DMS79 treated with DMSO at 0.1 percent for 48 hours (cell line): ENCODE data around the gene FASTK.
"Not testable (repeated sequence)": the region's sequence is repeated elsewhere in the genome, so short reads cannot be mapped to it uniquely, and the experiment has no call there.

Experiments
- DNase-seq: peaks from one replicate; lab custom pipeline; 2025; lab: John Stamatoyannopoulos, UW

The FASTK gene

DNA sequence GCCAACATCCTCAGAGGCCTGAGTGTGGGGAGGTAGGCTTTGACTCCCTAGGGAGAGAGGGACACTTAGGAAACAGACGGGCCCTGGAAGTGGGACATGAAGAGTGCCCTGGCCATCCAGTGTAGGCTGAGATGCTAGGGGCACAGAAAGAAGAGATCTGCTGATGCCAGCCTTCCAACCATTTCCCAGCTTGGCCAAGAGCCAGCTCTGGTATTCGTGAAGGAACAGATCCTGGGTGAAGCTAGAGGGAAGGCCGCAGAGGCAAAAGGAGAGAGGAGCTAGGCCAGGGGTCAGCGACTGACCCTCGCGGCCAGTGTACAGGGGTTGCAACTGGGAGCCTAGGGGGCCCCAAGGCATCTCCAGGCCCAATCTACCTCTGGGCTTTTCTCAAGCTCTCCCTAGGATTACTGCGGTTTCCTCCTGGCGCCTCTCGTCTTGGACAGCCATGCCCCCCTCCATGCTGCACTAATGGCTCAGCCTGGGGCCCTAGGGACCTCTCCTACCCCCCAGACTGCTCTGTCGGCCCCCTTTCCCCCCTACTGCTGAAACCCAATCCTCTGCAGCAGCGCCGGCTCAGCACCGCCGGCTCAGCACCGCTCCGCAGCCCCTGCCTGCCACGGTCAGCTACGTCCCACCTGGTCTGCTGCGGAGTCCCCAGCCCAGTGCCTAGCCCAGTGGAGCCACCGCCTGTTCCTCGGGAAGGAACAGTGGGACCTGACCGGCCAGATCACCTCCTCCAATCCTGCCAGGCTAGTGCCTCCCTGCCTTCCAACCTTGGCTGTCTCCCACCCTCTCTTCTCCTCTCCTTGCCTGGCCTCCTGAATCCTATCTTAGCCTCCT, 32.4 kb downstream of the FASTK start, which contains the start of gene ASIC3:
ASIC3 (plus strand) TSS at position 556 of the 840 bp plus-strand sequence. CDS start 355 bp downstream, outside the sequence.
- no peak for DNase-seq

DNA sequence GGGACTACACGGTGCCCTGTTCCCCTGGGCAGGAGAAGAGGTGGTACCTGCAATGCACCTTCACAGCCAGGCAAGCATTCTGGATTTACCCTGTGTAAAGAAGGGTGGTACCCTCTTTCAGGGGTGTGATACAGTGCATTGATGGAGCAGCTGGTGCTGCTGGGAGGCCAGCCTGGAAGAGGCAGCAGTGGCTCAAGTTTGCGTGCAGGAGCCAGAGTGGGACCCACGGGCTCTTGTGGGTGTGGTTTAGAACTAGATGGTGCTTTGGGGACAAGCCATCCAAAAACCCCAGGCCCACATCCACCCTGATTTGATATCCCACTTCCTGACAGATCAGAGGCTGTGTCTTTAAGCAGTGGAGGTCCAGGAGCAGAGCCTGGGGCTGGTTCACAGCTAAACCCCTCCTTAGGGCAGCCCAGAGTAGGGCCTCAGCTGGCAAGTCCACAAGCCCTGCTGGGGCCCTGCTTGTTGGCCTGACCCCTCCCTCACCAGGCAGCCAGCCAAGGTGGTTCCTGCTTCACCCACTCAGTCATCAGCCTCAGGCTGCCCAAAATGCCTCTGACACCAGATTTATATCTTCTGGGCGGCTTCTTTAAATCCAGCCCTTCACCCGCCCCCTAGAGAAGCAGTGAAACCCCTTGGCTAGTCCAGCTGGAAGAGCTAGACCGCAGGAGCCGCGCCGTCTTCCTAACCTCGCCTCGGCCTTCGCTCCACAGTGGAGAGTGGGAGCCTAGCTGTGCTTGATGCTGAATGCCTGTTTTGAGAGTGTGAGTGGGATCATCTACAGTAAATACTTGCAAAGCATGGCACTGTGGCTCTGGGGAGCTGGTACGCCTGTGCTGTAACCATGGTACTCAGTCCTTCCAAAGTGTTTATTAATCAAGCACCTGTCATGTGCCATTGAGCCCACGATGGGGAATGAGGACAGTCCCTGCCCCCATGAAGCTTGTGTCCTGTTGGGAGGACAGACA, 33.7 kb downstream of the FASTK start:
- peak; percentile 27 for DNase-seq

DNA sequence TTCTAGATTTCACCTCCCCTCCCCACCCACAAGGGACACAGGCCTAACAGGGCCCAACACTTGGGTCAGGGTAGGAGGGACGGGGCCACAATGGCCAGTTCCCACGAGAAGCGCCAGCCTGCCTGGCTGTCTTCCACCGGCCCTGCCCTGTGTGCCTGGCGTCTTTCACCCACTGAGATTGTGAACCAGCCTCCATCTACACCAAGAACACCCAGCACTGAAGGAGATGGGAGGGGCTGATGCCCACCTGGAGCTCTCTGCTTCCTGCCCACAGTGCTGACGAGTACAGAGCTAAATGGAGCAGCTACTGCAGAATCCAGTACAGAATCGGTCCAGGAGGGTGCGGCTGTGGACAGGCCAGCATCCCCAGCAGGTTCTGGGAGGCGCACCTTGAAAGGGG, 34.6 kb downstream of the FASTK start:
- DNase-seq: no peak

DNA sequence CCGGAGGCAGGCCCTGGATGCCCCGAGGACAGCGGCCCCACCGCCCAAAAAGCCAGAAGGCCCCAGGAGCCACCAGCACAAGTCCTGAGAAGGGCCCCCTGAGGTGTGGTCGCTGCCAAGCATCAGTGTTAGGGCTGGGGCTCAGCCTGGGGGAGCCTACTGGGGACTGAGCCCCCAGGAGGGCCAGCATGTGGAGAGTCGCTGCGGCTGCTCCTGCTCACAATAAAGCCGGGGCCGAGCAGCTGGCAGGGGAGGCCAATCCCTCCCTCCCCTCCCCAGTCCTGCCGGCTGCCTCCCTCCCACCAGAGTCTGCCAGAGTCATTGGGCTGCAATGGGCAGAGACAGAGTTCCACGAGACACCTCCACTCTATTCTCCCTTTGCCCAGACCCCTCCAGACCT, 35.3 kb downstream of the FASTK start:
- no peak for DNase-seq

DNA sequence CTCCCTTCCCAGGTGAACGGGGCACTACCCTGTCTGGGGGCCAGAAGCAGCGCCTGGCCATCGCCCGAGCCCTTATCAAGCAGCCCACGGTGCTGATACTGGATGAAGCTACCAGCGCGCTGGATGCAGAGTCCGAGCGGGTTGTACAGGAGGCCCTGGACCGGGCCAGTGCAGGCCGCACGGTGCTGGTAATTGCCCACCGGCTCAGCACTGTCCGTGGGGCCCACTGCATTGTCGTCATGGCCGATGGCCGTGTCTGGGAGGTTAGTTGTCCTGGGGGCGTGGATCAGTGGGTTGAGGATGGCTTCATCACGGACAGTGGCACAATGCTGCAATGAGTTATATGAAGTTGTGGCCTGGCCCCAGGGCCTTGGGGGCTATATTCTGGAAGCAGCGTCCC, 36.6 kb downstream of the FASTK start:
- DNase-seq: no peak

DNA sequence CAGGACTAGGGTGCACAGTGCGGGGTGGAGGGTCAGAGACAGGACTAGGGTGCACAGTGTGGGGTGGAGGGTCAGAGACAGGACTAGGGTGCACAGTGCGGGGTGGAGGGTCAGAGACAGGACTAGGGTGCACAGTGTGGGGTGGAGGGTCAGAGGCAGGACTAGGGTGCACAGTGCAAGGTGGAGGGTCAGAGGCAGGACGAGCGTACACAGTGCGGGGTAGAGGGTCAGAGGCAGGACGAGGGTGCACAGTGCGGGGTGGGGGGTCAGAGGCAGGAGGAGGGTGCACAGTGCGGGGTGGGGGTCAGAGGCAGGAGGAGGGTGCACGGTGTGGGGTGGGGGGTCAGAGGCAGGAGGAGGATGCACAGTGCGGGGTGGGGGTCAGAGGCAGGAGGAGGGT, 37.2 kb downstream of the FASTK start:
- not testable (repeated sequence) for DNase-seq

DNA sequence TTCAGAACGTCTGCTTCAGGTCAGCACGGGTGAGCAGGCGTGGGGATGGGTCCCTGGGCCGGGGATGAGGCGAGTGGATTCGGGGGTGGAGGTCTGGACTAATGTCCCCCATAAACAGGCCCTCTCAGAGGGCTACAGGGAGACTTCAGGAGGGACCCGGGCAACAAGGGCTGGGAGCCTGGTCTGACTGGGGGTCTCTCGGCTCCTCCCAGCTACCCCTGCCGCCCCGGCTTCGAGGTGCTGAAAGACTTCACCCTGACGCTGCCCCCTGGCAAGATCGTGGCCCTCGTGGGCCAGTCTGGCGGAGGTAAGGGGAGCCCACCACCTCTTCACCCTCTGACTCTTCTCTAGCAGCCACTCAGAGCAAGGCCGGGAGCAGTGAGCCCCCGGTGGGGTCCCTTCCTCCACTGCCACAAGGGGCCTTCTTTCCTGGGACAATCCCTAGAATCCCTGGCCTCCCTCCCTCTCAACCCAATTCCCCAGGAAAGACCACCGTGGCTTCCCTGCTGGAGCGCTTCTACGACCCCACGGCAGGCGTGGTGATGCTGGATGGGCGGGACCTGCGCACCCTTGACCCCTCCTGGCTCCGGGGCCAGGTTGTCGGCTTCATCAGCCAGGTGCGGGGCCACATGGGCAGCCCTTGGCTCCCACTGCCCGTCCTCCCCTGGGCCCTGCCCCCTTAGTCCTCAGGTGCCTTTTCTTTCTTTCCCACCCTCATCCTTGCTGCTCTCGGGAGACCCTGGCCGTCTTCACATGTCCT, 39.8 kb downstream of the FASTK start:
- DNase-seq: no peak

DNA sequence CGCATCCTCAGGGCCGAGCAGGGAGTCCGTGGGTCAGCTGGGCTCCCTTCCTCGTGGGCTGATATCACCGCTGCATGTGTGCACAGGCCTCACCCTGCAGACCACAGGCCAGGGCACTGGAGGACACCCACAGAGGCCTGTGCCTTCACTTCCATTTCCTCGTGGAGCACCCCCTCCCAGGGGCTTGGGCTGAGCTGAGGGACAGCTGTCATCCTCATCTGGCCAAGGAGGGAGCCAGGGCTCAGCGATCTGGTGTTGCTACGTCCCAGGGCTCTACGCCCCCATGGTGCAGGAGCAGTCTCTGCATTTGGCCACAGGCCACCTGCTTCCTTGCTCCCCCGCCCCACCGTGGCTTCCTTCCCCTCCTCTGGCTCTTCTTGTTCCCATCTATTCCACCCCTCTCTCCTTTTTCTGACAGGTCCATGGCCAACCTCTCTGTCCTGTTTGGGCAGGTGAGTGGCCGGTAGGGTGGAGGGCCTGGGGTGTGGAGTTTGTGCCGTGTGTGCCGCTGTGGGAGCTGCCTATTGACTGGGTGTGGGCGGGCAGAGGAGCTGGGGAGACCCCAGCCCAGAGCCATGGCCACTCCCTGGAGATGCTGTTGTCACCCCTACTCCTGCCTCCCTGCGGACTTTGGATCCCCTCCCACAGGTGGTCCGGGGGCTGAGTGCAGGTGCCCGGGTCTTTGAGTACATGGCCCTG, 40.6 kb downstream of the FASTK start:
- DNase-seq: no peak

DNA sequence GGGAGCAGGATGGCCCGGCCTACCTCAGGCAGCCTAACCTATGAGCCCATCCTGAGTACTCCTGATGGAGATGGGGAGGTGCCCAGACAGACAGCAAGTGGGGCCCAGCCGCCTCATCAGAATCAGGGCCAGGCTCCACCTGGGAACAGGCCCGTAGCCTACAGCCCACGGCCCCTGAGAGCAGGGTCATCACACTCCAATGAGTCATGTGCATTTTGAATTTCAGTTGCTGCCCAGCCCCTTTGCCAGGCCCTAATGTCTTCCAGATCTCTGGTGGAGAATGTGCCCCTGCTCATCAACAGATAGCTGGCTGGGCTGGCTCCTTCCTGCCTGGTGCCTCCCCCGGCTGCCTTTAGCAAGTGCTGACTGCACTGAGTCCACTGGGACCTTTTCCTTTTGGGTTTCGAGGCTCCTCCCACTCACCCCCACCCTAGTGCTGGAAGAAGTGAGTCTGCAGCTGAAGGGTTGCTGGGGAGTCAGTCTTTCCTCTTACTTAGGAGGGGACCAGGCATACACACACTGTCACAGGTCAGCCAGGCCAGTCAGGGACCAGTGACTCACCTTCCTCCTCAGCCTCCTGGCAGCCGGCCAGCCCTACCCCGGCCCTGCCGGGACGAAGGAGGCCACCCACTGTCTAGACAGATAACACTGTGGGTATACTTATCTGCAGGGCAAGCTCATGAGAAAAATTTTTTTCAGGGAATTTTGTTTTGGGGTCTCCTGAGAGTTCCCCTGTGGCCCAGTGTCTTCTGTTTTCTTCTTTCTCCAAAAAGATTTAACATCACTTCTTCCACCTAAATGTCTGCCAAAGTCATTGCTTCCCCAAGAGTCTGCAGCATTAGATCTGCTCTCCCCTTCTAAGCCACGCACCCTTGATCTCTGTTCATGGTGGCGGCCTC, 41.4 kb downstream of the FASTK start:
- no peak for DNase-seq

DNA sequence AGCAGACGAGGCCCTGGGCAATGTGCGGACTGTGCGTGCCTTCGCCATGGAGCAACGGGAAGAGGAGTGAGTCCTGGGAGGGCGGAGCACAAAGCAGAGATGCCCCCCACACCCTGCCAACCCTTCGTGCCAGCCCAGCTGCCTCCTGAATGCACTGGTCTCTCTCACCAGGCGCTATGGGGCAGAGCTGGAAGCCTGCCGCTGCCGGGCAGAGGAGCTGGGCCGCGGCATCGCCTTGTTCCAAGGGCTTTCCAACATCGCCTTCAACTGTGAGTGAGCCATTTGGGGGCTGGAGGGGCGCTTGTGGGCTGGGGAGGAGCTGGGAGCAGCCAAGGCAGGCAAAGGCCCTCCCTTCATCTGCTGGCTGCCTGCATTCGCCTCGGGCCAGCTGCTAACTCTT, 44.7 kb downstream of the FASTK start:
- no peak for DNase-seq

DNA sequence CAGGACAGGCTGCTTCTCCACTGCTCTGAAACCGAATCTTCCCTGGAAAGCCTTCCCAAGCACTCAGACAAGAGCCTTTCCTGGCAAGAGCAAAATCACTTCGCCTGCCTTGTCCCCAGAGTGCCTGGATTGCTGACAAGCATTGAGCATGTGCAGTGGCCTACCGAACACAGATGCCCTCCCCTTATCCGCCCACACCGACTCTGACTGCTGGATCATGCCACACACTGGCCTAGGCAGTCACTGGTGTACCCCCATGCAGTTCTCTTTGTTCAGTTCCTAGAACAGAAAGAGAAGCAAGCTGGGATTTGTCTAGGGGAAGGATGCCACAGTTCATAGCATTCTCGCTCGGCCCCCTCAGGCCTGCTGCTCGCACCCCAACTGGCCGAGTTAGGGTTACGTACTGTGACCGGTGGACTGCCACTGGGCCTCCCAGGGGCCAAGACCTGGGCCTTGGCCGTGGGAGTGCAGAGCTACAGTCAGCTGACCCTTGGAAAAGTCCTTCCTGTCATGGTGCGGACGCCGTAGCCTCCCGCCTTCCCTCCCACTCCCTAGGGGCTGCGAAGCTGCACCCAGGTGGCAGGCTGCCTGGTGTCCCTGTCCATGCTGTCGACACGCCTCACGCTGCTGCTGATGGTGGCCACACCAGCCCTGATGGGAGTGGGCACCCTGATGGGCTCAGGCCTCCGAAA, 45.4 kb downstream of the FASTK start:
- DNase-seq: no peak

DNA sequence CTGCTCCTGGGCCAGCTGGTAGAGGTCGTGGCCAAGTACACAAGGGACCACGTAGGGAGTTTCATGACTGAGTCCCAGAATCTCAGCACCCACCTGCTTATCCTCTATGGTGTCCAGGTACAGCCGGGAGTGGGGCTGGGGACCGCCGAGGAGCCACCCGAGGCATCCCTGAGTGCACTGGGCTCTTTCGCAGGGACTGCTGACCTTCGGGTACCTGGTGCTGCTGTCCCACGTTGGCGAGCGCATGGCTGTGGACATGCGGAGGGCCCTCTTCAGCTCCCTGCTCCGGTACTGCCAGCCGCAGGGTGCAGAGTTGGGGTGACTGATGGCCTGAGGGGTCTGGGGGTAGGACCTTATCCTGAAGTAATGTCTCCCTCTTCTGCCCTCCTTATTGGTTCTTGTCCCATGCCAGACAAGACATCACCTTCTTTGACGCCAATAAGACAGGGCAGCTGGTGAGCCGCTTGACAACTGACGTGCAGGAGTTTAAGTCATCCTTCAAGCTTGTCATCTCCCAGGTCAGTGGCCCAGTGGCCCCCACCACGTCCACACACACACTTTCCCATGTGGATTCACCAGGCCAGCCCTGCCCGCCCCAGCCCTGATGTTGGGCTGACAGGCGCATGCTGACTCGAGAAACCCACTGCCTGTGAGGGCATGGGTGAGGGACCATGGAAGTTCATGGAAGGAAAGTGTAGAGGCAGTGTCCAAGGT, 46.1 kb downstream of the FASTK start:
- DNase-seq: no peak

DNA sequence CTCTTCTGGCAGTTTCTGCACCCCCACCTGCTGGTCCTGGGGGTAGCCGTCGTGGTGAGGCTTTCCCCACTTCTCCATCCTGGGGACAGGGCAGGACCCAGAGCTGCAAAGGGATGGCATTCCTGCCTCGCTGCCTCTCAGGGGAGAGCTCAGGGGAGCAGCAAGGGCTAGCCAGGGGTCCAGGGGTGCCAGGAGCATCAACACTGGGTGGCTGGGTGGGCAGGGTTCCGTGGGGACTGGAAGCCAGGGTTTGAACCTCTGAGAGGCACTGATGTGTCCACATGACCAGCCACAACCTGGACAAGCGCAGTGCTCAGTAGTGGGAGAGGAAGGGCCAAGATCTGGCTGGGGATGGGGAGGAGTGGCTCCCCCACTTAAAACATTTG, 46.8 kb downstream of the FASTK start:
- DNase-seq: no peak

DNA sequence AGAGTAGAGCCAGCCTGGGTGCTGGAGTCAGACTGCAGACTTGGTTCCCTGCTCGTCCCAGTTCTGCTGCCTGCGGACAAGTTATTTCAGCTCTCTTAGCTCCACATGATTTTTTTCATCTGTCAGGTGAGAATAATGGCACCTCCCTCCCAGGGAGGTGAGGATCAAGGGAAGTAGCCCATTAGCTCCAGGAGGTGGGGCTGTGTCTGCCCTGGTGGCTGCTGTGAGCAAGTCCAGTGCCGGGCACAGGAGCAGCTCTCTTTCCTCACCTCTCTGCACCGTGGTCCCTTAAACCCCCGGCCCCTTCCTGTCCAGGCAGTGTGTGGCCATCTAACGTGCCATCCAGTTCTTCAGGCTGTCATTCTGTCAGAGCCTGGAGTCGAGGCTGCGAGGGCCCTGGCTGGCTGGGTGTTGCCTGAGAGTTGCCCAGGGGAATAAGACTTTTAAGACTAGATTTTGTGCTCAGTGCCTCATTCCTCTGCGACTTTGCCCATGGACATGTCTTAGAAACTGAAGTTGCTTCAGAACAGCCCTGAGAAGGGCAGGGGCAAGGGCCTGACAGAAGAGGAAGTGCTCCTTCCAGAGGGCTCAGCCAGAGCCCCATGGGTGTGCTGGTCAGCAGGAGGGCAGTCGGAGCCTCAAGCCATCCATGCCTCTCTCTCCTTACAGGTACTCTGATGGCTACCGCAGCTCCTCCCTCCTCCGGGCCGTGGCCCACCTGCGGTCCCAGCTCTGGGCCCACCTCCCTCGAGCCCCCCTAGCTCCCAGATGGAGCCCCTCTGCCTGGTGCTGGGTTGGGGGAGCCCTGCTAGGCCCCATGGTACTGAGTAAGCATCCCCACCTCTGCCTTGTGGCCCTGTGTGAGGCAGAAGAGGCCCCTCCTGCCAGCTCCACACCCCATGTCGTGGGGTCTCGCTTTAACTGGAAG, 47.4 kb downstream of the FASTK start:
- DNase-seq: no peak

DNA sequence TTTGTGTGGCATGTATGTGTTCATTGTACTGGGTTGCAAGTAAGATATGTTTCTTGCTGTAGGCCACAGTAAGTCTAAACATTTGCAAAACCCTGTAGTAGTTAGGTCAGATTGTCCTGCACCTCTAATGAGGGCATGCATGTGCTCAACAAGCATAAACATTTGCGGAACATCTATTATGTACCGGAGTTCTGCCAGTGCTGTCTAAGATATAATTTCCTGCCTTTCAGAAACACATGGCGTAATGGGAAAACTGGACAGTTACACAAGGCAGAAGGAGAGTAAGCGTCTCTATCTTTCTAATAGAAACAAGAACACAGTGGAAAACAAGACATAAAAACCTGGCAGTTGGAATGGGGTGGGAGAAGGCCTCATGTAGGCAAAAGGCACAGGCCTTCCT, 49.6 kb downstream of the FASTK start:
- no peak for DNase-seq

DNA sequence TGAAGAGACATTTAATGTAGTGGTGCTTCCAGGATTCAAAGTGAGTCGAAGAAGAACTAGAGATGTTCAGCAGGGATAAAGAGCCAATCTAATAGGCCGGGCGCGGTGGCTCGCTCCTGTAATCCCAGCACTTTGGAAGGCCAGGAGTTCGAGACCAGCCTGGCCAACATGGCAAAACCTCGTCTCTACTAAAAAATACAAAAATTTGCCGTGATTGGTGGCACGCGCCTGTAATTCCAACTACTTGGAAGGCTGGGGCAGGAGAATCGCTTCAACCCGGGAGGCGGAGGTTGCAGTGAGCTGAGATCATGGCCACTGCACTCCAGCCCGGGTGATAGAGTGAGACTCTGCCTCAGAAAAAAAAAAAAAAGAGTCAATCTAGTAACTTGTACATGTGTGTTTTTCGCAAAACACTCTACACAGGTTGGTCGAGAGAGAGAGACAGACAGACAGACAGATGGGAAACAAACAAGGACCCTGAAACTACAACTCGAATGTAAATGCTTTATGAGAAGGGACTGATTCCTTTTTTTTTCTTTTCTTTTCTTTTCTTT, 51.6 kb downstream of the FASTK start:
- no peak for DNase-seq

DNA sequence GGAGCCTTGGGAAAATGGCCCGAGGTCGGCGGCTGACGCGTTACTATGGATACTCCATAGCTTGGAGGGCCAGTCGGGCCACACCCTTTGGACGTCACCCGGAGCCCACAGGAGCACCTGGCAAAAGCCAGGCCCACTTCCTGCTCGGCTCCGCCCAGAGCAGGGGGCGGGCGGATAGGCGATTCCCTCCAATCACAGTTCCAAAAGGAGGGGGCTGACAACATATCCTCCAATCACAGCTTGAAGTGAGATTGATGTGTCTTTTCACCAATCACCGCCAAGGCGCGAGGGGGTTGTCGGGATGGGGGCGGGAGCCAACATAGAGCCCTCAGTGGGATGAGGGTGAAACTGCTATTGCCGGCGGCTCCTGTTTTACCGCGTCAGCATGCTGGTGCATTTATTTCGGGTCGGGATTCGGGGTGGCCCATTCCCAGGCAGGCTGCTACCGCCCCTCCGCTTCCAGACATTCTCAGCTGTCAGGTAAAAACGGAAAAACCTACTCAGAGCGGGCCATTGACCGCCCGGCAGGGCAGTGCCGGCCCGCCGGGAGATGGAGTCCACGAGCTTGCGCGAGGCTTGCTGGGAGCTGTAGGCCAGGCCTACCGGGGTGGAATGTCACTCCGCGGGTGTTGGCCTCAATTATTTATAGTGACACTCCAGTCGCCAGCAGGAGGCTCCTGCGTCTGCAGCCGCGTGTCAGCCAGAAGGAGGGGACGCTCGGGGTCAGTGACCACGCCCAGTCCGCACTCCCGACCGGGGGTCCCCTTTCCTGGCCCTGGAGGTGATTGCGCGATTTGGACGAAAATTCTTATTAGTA, 52.3 kb downstream of the FASTK start, which contains the start of gene ABCB8:
ABCB8 (plus strand) TSS at position 320 of the 817 bp plus-strand sequence; CDS start at position 386, 66 bp downstream.
- DNase-seq: peak; percentile 95
